Stimulated activated CD4-positive, alpha-beta T cell treated with anti-CD3 and anti-CD28 coated beads, TNF-alpha, amount 100 ng/mL, for 48 hours (primary cell): ENCODE measurements around the gene CDK14.
"Not testable (repeated sequence)": the region's sequence is repeated elsewhere in the genome, so short reads cannot be mapped to it uniquely, and the experiment has no call there.

Experiments used
- DNase-seq, 3 donors: peaks; one replicate each; pipeline ENCODE4 v3.0.0-alpha.2; 2020; ENCODE audit warnings: low read depth in 3 of 3

The CDK14 gene

GRCh38 chr7:91149341-91150246 lies 553.5 kb downstream of the CDK14 start:
- no peak for DNase-seq

- no peak for DNase-seq
Measured at GRCh38 chr7:91151916-91152315, 555.8 kb downstream of the CDK14 start.

- DNase-seq: no peak
Measured at GRCh38 chr7:91156316-91157185, 560.4 kb downstream of the CDK14 start.

- DNase-seq: no peak
Measured at GRCh38 chr7:91157579-91158320, 561.6 kb downstream of the CDK14 start.

GRCh38 chr7:91162436-91162835 lies 566.3 kb downstream of the CDK14 start:
- no peak for DNase-seq

- no peak for DNase-seq
Measured at GRCh38 chr7:91164506-91164905, 568.4 kb downstream of the CDK14 start.

GRCh38 chr7:91165006-91165845 lies 569.1 kb downstream of the CDK14 start:
- DNase-seq: no peak

- no peak for DNase-seq
Measured at GRCh38 chr7:91165846-91166230, 569.7 kb downstream of the CDK14 start.

- DNase-seq: no peak
Measured at GRCh38 chr7:91168871-91169829, 573.0 kb downstream of the CDK14 start.

- no peak for DNase-seq
Measured at GRCh38 chr7:91169830-91170191, 573.7 kb downstream of the CDK14 start.

- not testable (repeated sequence) for DNase-seq
Measured at GRCh38 chr7:91173265-91173664, 577.1 kb downstream of the CDK14 start.

- no peak for DNase-seq
Measured at GRCh38 chr7:91180746-91181145, 584.6 kb downstream of the CDK14 start.

- DNase-seq: no peak
Measured at GRCh38 chr7:91181949-91182348, 585.8 kb downstream of the CDK14 start.

GRCh38 chr7:91182819-91183764 lies 587.0 kb downstream of the CDK14 start:
- no peak for DNase-seq

GRCh38 chr7:91185771-91186170 lies 589.6 kb downstream of the CDK14 start:
- no peak for DNase-seq

- no peak for DNase-seq
Measured at GRCh38 chr7:91187061-91187460, 590.9 kb downstream of the CDK14 start.

- no peak for DNase-seq
Measured at GRCh38 chr7:91191771-91192170, 595.6 kb downstream of the CDK14 start.

GRCh38 chr7:91193141-91193540 lies 597.0 kb downstream of the CDK14 start:
- no peak for DNase-seq

- DNase-seq: no peak
Measured at GRCh38 chr7:91194841-91195240, 598.7 kb downstream of the CDK14 start.
